Activated B cell treated with CpG ODN at 0.5 μM for 24 hours (primary cell): Measurements from ENCODE around the gene CRIP2. TPM values are rescaled to one million over a fixed set of nuclear protein-coding genes. Genes with fewer than 3 reads are reported as not detected.

Source experiments
- ATAC-seq: fragments of 200-7000 bp; cut with Tn5 transposase; one replicate; pipeline ENCODE4 v1.10.0; 2021; ENCODE audit warnings: low read depth, mild to moderate bottlenecking, moderate library complexity
- CTCF ChIA-PET: fragments of 350-600 bp; sonication (Branson Sonifier 250); formaldehyde crosslinking; loops from one replicate; lab custom pipeline; 2021; ENCODE audit warnings: antibody characterized with exemption; lab: Charles Lee
- POLR2A ChIA-PET: fragments of 350-600 bp; sonication (Branson Sonifier 250); formaldehyde crosslinking; loops from one replicate; lab custom pipeline; 2021; ENCODE audit warnings: antibody characterized with exemption; lab: Charles Lee
- DNase-seq: peaks from one replicate; pipeline ENCODE4 v3.0.0; 2022
- H3K27ac Mint-ChIP-seq: one replicate; pipeline ENCODE4 v1.8.0; 2020; ENCODE audit warnings: mixed read lengths
- H3K27me3 Mint-ChIP-seq: one replicate; pipeline ENCODE4 v1.8.0; 2021; ENCODE audit warnings: mixed read lengths
- H3K36me3 Mint-ChIP-seq: one replicate; pipeline ENCODE4 v1.8.0; 2021; ENCODE audit warnings: low read depth, mixed read lengths
- H3K4me1 Mint-ChIP-seq: one replicate; pipeline ENCODE4 v1.8.0; 2021; ENCODE audit warnings: mixed read lengths
- H3K4me3 Mint-ChIP-seq: one replicate; pipeline ENCODE4 v1.8.0; 2020; ENCODE audit warnings: mild to moderate bottlenecking, mixed read lengths
- H3K9me3 Mint-ChIP-seq: one replicate; pipeline ENCODE4 v1.8.0; 2020; ENCODE audit warnings: mixed read lengths
- intact Hi-C: fragments of 100-400 bp; cut with micrococcal nuclease; formaldehyde crosslinking; loops from one replicate; pipeline ENCODE4 v1.15.1; 2024
- total RNA-seq: library from RNA; stranded (reverse); gene quantifications from 2 replicates; pipeline ENCODE4 v1.2.3, GENCODE V29; 2022
- TF ChIP-seq, protein P1 (sequence below): fragments of 200-600 bp; IDR thresholded peaks from one replicate; pipeline ENCODE4 v1.8.0; 2022; ENCODE audit warnings: antibody characterized with exemption, mild to moderate bottlenecking

The CRIP2 gene
- total RNA-seq, 1 donor from 2014 or later = 3.0 TPM

DNA sequence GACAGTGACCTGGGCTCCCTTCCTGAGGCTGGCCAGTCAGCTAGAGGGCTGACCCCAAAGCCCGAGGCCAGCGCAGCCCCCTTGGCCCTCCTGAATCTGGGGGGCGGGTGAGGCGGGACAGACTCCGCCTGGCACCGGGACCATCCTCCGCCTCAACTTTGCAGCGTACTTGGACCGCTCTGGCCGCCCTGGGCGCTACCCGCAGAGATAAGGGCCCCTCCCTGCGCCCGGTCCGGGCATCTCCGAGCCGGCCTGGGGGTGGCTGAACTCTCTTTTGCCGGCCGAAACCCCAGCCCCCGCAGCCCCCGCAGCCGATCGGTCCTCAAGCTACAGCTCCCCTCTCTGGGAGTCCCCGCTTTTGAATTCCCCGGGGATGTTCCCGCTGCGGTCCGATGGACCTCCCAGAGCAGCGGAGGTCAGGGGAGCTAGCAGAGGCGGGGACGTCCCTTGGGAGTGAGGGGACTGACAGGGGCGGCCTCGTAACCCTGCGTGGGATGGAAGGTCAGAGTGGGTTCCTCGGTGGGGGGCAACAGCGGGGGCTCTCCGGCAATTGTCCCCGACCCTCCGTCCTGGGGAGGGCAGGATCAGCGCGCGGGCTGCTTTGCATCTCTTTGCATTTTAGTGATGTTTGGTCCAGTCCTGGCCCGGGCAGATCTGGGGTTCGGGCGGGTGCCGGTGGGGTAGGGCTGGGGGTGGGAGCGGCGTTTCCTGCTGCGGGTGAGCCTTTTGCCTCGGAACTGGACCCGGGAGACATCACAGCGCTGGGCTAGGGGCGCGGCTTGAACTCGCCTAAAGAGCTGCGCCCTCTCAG lies 11.7 kb downstream of the CRIP2 start, which contains the start of gene CRIP1:
Gene CRIP1 (plus strand): TSS at position 724 of the 811 bp plus-strand sequence. CDS start 374 bp downstream, outside the sequence.
- Mint-ChIP-seq H3K27me3 (no peaks in the 10 kb centered on the region), H3K36me3 (no peaks in the 10 kb centered on the region), H3K4me1 (peaks cover 63% of the 10 kb centered on the region), H3K4me3 (peak within 1 kb of the TSS; percentile 82), H3K9me3 (no peaks in the 10 kb centered on the region), H3K27ac (peak within 1 kb of the TSS; percentile 82)
- DNase-seq (peak; percentile 57), ATAC-seq (no peak)
- ChIA-PET CTCF (no interaction called here), POLR2A (interaction anchor here (0.6 to 1.0 kb wide), 2 partner anchors 10 kb away, joined by 4 read pairs; no protein-coding TSS in a partner anchor)
- TF ChIP-seq, protein P1, sequence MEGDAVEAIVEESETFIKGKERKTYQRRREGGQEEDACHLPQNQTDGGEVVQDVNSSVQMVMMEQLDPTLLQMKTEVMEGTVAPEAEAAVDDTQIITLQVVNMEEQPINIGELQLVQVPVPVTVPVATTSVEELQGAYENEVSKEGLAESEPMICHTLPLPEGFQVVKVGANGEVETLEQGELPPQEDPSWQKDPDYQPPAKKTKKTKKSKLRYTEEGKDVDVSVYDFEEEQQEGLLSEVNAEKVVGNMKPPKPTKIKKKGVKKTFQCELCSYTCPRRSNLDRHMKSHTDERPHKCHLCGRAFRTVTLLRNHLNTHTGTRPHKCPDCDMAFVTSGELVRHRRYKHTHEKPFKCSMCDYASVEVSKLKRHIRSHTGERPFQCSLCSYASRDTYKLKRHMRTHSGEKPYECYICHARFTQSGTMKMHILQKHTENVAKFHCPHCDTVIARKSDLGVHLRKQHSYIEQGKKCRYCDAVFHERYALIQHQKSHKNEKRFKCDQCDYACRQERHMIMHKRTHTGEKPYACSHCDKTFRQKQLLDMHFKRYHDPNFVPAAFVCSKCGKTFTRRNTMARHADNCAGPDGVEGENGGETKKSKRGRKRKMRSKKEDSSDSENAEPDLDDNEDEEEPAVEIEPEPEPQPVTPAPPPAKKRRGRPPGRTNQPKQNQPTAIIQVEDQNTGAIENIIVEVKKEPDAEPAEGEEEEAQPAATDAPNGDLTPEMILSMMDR = no peak
- intact Hi-C loops = no loop called here

DNA sequence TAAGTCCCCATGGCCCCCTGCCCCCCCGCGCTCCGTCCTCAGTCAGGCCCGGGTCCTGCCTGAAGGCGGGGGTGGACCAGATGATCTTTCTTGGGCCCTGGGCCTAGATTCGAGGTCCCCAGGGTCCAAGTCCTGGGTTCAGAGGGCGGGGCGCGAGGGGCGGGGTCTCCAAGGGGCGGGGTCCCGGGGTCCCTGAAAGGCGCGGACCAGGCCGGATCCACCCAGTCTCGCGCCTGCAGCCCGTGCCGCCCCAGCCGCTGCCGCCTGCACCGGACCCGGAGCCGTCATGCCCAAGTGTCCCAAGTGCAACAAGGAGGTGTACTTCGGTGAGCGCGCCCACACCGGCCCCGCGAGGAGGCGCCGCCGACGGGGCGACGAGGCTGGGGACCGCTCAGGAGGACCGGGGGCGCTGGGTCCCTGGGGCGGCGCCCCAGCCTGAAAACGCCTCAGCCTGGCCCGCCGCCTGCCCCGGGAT lies 12.4 kb downstream of the CRIP2 start:
- POLR2A ChIA-PET = interaction anchor here (0.6 kb wide), 1 partner anchor 10 kb away, joined by 4 read pairs; no protein-coding TSS in a partner anchor
- DNase-seq = peak; percentile 69
- TF ChIP-seq, protein P1 = no peak
- H3K27me3 Mint-ChIP-seq = no peaks in the 10 kb centered on the region
- H3K4me3 Mint-ChIP-seq = peak overlapping the region; percentile 82
- H3K4me1 Mint-ChIP-seq = peaks cover 63% of the 10 kb centered on the region
- no peaks in the 10 kb centered on the region for H3K9me3 Mint-ChIP-seq
- H3K36me3 Mint-ChIP-seq = peaks cover 2% of the 10 kb centered on the region
- intact Hi-C loops = no loop called here
- peak overlapping the region; percentile 82 for H3K27ac Mint-ChIP-seq
- no peak for ATAC-seq
- CTCF ChIA-PET = no interaction called here

DNA sequence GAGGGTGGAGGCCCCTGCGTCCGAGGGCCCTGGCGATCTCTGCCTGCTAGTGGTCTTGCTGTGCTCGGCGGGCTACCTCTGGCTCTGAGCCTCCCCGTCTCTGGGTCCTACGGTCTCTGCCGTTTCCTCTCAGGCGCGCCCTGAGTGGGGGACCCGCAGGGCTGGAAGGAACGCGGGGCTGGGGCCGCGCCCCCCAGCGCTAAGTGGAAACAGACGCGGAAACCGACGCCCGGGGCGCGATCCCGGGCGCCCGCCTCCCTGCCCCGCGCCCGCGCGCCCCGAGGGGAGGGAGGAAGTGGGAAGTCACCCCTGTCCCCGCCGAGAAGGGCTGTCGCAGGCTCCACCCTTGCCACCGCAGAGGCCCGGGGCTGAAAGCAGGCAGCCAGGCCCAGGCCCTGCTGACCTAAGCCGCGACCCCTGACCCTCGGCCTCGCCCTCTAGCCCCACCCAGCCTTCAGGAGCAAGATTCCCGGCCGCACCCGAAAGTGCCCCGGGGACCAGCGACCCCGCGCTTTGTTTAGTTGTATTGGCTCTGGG lies 12.9 kb downstream of the CRIP2 start:
- H3K27ac Mint-ChIP-seq = peak overlapping the region; percentile 79
- DNase-seq (peak; percentile 68), ATAC-seq (no peak)
- intact Hi-C loops = no loop called here
- H3K4me3 Mint-ChIP-seq = peak overlapping the region; percentile 82
- CTCF ChIA-PET = interaction anchor here (3.4 kb wide), 1 partner anchor 115 kb away, joined by 104 read pairs; no protein-coding TSS in a partner anchor
- H3K36me3 Mint-ChIP-seq = peaks cover 2% of the 10 kb centered on the region
- peaks cover 58% of the 10 kb centered on the region for H3K4me1 Mint-ChIP-seq
- TF ChIP-seq, protein P1 = no peak
- H3K27me3 Mint-ChIP-seq = no peaks in the 10 kb centered on the region
- POLR2A ChIA-PET = interaction anchor here (0.6 kb wide), 1 partner anchor 11 kb away, joined by 4 read pairs; no protein-coding TSS in a partner anchor
- H3K9me3 Mint-ChIP-seq = no peaks in the 10 kb centered on the region

DNA sequence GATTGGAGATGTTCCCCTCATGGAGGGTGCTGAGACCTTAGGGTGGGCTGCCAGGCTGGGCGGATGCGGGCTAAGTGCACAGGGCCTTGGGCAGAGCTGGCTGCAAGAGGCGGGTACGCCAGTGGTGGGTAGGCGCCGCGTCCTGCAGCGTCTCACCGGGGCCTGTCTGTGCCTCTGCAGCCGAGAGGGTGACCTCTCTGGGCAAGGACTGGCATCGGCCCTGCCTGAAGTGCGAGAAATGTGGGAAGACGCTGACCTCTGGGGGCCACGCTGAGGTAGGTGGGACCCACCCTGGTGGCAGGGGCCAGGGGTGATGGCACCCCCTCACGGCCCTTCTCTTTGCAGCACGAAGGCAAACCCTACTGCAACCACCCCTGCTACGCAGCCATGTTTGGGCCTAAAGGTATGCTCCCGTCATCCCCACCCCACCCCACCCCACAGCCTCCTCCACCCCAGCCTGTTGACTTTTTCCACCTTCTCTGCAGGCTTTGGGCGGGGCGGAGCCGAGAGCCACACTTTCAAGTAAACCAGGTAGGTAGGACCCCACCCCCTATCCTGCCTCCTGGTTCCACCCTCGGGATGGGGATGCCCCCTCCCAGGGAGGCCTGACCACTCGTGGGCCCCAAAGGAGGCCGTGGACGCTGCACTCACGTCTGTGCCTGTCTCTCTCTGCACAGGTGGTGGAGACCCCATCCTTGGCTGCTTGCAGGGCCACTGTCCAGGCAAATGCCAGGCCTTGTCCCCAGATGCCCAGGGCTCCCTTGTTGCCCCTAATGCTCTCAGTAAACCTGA lies 13.6 kb downstream of the CRIP2 start:
- ChIA-PET CTCF (interaction anchor here (2.4 to 4.1 kb wide), 4 partner anchors 7 to 124 kb away, joined by 9 to 104 read pairs (median 36); no protein-coding TSS in a partner anchor), POLR2A (no interaction called here)
- Mint-ChIP-seq H3K27ac (peak overlapping the region; percentile 50), H3K36me3 (peaks cover 2% of the 10 kb centered on the region), H3K27me3 (no peaks in the 10 kb centered on the region), H3K9me3 (no peaks in the 10 kb centered on the region), H3K4me1 (peaks cover 52% of the 10 kb centered on the region), H3K4me3 (peak overlapping the region; percentile 82)
- TF ChIP-seq, protein P1 = no peak
- DNase-seq (no peak), ATAC-seq (no peak)
- intact Hi-C loops = no loop called here
